GM19463 (cell line): ENCODE data around the gene C1orf116.

Source experiments
- ATAC-seq: cut with Tn5 transposase; IDR thresholded peaks from one replicate; pipeline ENCODE4 v1.9.1; 2021; ENCODE audit warnings: mild to moderate bottlenecking, moderate library complexity; ENCODE audit not compliant: unreplicated experiment

The C1orf116 gene

GRCh38 chr1:207032528-207033017 lies at the start of gene C1orf116:
C1orf116 (minus strand) TSS chr1:207032756; CDS start chr1:207027598, 5,158 bp downstream.
- no peak for ATAC-seq

GRCh38 chr1:207081806-207082205 lies 49.2 kb upstream of the C1orf116 start:
- ATAC-seq = no peak

- no peak for ATAC-seq
These were observed 48.5 kb upstream of the C1orf116 start for GRCh38 chr1:207081088-207081487.

- no peak for ATAC-seq
These were observed 47.2 kb upstream of the C1orf116 start for GRCh38 chr1:207079706-207080241.

GRCh38 chr1:207078578-207079132 lies 46.1 kb upstream of the C1orf116 start:
- ATAC-seq = no peak

- ATAC-seq = peak; percentile 58
These were observed 45.2 kb upstream of the C1orf116 start for GRCh38 chr1:207077470-207078377.

GRCh38 chr1:207077012-207077411 lies 44.5 kb upstream of the C1orf116 start:
- ATAC-seq = no peak

DNA sequence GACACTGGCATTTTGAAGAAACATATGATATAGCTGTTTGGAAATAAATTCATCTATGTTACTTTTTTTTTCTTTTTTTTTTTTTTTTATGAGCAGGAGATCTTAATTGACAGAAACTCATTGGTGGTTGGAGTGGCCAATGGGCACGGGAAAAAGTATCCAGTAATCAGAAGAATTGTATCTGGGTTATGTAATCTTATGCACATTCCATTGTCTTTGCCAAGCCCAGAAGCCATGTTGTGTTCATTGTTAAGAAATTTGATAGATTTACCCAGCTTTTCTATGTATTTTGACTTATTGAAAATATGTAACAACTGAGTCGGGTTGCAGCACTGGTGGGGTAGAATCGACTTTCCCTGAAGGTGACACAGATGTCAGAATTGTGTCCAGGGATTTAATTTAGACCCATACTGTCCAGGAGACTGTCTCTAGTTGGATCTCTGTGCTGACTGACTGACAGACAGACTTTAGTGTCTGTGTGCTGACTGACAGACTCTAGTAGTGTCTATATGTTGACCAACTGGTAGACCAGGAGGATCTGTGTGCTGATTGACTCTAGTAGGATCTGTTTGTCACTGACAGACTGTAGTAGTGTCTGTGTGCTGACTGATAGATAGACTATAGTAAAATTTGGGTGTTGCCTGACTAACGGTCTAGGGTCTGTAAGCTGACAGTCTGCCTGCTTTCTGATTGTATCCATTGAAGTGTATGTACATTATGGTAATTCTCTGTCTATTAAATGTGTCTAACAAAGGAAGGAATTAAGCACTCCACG lies 43.8 kb upstream of the C1orf116 start:
- ATAC-seq = no peak

DNA sequence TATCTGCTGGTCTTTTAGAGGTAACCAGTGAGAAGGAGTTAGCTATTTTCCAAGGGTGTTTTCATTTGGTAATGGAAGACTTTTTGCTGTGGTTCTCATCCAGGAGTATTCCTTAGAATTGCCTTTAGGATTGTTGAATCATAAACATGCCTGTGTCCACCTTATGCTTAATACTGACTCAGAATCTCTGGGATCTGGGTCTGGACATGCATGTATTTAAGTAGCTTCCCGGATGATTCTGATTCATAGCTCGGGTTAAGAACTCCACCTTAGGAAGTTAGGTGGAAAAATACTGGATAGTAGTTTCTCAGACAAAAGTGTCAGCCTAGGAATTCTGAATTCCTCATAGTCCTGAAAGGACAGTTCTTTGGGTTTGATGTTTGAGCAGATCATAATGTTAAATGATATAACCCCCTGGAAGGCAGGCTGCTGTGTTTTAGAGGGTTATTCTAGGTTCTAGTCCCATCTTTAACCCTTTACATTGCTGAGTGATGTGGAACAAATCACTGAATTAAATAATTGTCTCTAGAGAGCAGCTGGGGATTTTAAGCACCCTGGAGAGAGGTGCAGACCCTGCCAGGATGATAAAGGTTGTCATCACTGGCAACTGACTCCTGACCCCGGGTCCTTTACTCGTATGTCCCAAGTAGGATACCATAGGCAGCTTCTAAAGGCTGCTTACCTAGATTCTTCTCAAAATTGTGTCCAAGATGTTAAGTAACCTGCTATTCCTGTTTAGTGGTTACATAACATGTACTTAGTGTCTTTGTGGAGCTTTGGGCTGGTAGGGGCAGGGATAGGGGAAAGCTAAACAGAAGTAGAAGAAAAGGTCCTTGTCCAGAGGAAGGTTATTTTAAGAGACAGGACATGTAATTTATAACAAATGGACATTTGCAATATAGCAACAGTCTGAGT lies 41.6 kb upstream of the C1orf116 start:
- no peak for ATAC-seq

- ATAC-seq = no peak
These were observed 39.7 kb upstream of the C1orf116 start for GRCh38 chr1:207072233-207072632.

- ATAC-seq = no peak
These were observed 38.9 kb upstream of the C1orf116 start for GRCh38 chr1:207071426-207071825.

DNA sequence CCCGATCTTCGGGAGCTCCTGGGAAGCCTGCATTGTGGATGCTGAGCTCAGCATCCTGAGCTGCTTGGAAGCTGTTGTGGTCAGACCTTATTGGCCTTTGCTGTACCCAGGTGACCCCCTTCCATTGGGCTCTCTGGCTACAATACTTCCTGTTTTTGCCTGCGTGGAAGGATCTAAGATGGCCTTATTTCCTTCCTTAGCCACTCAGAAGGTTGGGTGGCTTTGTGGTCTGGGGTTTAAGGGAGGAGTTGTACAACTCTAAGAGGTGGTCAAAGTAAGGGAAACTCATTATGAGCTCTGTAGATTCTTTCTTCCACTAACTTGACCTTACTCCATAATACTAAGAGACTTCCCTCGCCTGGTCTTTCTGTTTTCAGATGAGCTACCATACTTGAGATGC lies 38.3 kb upstream of the C1orf116 start:
- ATAC-seq = no peak

- ATAC-seq = no peak
These were observed 37.4 kb upstream of the C1orf116 start for GRCh38 chr1:207069858-207070506.

DNA sequence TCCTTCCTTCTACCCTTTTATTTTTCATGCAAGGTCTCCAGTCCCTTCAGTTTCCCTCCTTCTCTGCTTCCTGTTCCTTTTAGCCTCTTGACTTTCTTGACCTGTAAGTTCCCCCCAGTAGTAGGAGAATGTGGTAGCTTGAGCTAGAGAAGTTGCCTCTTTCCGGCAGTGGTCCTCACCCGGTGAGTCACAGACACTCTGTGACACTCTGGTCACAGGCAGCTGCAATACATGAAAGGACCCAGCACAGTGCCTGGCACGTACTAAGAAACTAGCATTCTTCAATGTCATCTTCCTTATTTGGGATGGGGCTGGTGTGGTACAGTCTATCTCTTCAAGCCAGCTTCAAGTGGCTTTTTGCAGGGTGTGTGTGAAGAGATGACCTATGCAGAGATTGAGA lies 36.5 kb upstream of the C1orf116 start:
- no peak for ATAC-seq

DNA sequence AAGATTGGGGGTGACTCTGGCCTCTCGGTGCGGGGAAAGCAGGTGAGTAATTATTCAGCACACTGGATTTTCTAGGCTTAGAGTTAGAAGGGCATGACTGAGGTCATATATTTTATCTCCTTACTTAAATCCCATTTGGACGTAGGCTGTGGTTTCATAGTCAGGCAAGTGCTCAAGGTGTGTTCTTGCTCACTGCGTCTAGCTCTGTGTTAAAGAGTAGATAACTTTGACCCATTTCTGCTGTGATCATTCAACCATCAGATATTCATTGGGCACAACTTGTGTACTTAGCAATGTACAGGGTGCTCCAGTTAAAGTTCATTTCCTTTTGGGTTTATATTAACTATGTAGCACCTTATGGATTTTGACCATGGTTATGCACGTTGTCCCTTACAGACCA lies 35.1 kb upstream of the C1orf116 start:
- ATAC-seq = no peak

DNA sequence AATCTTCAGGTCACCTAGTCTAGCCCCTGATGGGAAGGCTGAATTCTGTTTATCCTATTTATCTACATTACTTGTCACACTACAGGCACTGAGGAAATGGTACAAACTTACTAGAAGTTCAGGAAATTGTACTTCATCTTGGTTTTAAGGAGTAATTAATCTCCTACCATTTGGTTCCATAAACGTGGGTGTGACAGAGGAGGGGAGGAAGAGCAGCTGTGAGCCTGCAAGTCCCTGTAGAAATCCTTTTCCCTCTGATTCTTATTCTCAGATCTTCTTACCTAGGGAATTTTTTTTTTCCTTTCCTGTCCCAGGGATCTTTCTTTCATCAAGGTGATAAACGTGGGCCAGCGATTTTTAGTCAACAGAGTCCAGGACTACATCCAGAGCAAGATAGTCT lies 34.6 kb upstream of the C1orf116 start:
- ATAC-seq = no peak

- no peak for ATAC-seq
These were observed 32.0 kb upstream of the C1orf116 start for GRCh38 chr1:207064561-207064960.

- ATAC-seq = no peak
These were observed 30.5 kb upstream of the C1orf116 start for GRCh38 chr1:207063014-207063413.

- no peak for ATAC-seq
These were observed 29.5 kb upstream of the C1orf116 start for GRCh38 chr1:207062058-207062457.

GRCh38 chr1:207060596-207060995 lies 28.0 kb upstream of the C1orf116 start:
- ATAC-seq = no peak
